ENCODE measurements around the gene KLHL18. TPM values are rescaled to one million over a fixed set of nuclear protein-coding genes. Genes with fewer than 3 reads are reported as not detected.

Gene KLHL18
- polyA plus RNA-seq, 2 of the 4 experiments (the other 2 are of a cell fraction): 14.3 to 20.7 TPM

- FAIRE-seq (no peak), ATAC-seq (no peak), DNase-seq (ENCODE audit: low read depth in 1 of 2, low spot score in 1 of 2) (no peak)
- Histone ChIP-seq H3K9me3 (no peaks in the 10 kb centered on the region), H3K4me1 (no peaks in the 10 kb centered on the region), H3K4me2 (no peak overlapping the region), H3K4me3 (no peak overlapping the region), H3K27ac (no peak overlapping the region)
- TF ChIP-seq TFCP2L1 (CRISPR knock-in tag; IDR thresholded peaks at IDR 0.05) (no peak), RNF2 (IDR thresholded peaks at IDR 0.05; ENCODE audit: borderline replicate concordance, low read depth) (no peak), HES2 (IDR thresholded peaks at IDR 0.05) (no peak), BHLHE40 (IDR thresholded peaks at IDR 0.05; ENCODE audit: low read depth, low read length) (no peak), SMC3 (IDR thresholded peaks at IDR 0.05) (no peak), NFE2L2 (conservative IDR thresholded peaks at IDR 0.05; ENCODE audit: low read length) (no peak), FOSB (CRISPR knock-in tag; IDR thresholded peaks at IDR 0.05) (no peak), HOXB5 (CRISPR knock-in tag; IDR thresholded peaks at IDR 0.05) (no peak), CTCF (IDR thresholded peaks at IDR 0.05) (no peak), ESRRA (IDR thresholded peaks at IDR 0.05; ENCODE audit: borderline replicate concordance, low read length) (no peak), RFX5 (IDR thresholded peaks at IDR 0.05) (no peak), HEYL (CRISPR knock-in tag; IDR thresholded peaks at IDR 0.05) (no peak), EP300 (IDR thresholded peaks at IDR 0.05) (no peak)
- POLR2A ChIA-PET: no interaction called here
- CTCF ChIA-PET: no interaction called here
- WGBS (ENCODE audit: missing lambda C conversion rate): 89% methylated on average over 2 of the region's 2 CpGs
These were observed 59.4 kb downstream of the KLHL18 start for GRCh38 chr3:47342151-47342550.

- Histone ChIP-seq H3K27ac (no peak overlapping the region), H3K4me1 (no peaks in the 10 kb centered on the region), H3K4me2 (no peak overlapping the region), H3K4me3 (no peak overlapping the region), H3K9me3 (no peaks in the 10 kb centered on the region)
- ChIA-PET POLR2A (no interaction called here), CTCF (interaction anchor here (0.5 kb wide), 1 partner anchor 237 kb away, joined by 3 read pairs; no protein-coding TSS in a partner anchor)
- FAIRE-seq: no peak
- DNase-seq (ENCODE audit: low read depth in 1 of 2, low spot score in 1 of 2): no peak
- no peak for TF ChIP-seq KDM1A (IDR thresholded peaks at IDR 0.05; ENCODE audit: low read depth)
- TF ChIP-seq POLR2AphosphoS2 (conservative IDR thresholded peaks at IDR 0.05; ENCODE audit: low read length): no peak
- TF ChIP-seq HES2 (IDR thresholded peaks at IDR 0.05): no peak
- no peak for TF ChIP-seq RNF2 (IDR thresholded peaks at IDR 0.05; ENCODE audit: borderline replicate concordance, low read depth)
- no peak for TF ChIP-seq HMGXB4 (CRISPR knock-in tag; IDR thresholded peaks at IDR 0.05; ENCODE audit: borderline replicate concordance)
- no peak for TF ChIP-seq RARB (CRISPR knock-in tag; IDR thresholded peaks at IDR 0.05)
- no peak for TF ChIP-seq SREBF2 (IDR thresholded peaks at IDR 0.05)
- TF ChIP-seq PHF8 (IDR thresholded peaks at IDR 0.05; ENCODE audit: borderline replicate concordance, low read depth): no peak
- no peak for TF ChIP-seq USF2 (IDR thresholded peaks at IDR 0.05)
- no peak for TF ChIP-seq CBX2 (IDR thresholded peaks at IDR 0.05; ENCODE audit: borderline replicate concordance, low read depth)
- no peak for ATAC-seq
These were observed 60.1 kb downstream of the KLHL18 start for GRCh38 chr3:47342812-47343211.

All from A549 (cell line).